SU-DHL-6 (cell line): Measurements from ENCODE around the gene TBC1D23.
"Not testable (repeated sequence)": the region's sequence is repeated elsewhere in the genome, so short reads cannot be mapped to it uniquely, and the experiment has no call there.

Experiments
- H2AFZ ChIP-seq: fragments of 200-600 bp; sonication (generic); 2 replicates; pipeline ENCODE4 v1.6.1; 2014; ENCODE audit warnings: low read depth, mild to moderate bottlenecking, moderate library complexity, mixed read lengths, antibody characterized with exemption, low read length; ENCODE audit not compliant: severe bottlenecking
- H3F3A ChIP-seq: fragments of 200-600 bp; shearing (Covaris generic); 2 replicates; pipeline ENCODE4 v1.6.0; 2016; ENCODE audit warnings: antibody characterized with exemption, mild to moderate bottlenecking; ENCODE audit not compliant: insufficient read depth
- H3K27ac ChIP-seq: fragments of 200-600 bp; sonication (generic); 2 replicates; pipeline ENCODE4 v1.5.1; 2016; ENCODE audit warnings: low read depth, mild to moderate bottlenecking, low read length, moderate library complexity, mixed read lengths
- H3K27me3 ChIP-seq: fragments of 200-600 bp; sonication (generic), shearing (Covaris generic); 2 replicates; pipeline ENCODE4 v1.6.0; 2014; ENCODE audit warnings: mild to moderate bottlenecking, low read length
- H3K36me3 ChIP-seq: fragments of 200-600 bp; sonication (generic); 2 replicates; pipeline ENCODE4 v1.6.1; 2014; ENCODE audit warnings: mild to moderate bottlenecking, low read length, mixed read lengths
- H3K4me2 ChIP-seq: fragments of 300-600, 200-600 bp; shearing (Covaris generic), sonication (generic); 2 replicates; pipeline ENCODE4 v1.6.0; 2014; ENCODE audit warnings: low read length, low read depth, mild to moderate bottlenecking; ENCODE audit not compliant: poor library complexity, severe bottlenecking
- H3K4me3 ChIP-seq: fragments of 200-600 bp; sonication (generic); 2 replicates; pipeline ENCODE4 v1.5.1; 2014; ENCODE audit warnings: antibody characterized with exemption, low read length, mild to moderate bottlenecking, mixed read lengths; ENCODE audit not compliant: insufficient read depth, poor library complexity, severe bottlenecking
- H3K79me2 ChIP-seq: fragments of 200-600 bp; sonication (generic); 2 replicates; pipeline ENCODE4 v1.6.1; 2014; ENCODE audit warnings: mild to moderate bottlenecking, low read length, moderate library complexity; ENCODE audit not compliant: insufficient read depth
- H3K9ac ChIP-seq: fragments of 200-600 bp; sonication (generic); 2 replicates; pipeline ENCODE4 v1.7.0; 2014; ENCODE audit warnings: mild to moderate bottlenecking, low read length
- H3K9me2 ChIP-seq: fragments of 200-600 bp; sonication (generic); replicated peaks from 2 replicates; pipeline ENCODE4 v1.6.1; 2014; ENCODE audit warnings: low read length; ENCODE audit not compliant: insufficient read depth
- H3K9me3 ChIP-seq: fragments of 200-600 bp; sonication (generic); 2 replicates; pipeline ENCODE4 v1.6.1; 2014; ENCODE audit warnings: low read length, mixed read lengths; ENCODE audit not compliant: insufficient read depth
- H4K20me1 ChIP-seq: fragments of 200-600 bp; sonication (generic); 2 replicates; pipeline ENCODE4 v1.6.1; 2014; ENCODE audit warnings: low read depth, mild to moderate bottlenecking, antibody characterized with exemption, low read length, moderate library complexity, mixed read lengths
- CTCF ChIP-seq: fragments of 200-600 bp; sonication (generic); IDR thresholded peaks from one replicate; pipeline ENCODE4 v1.5.1; 2017; ENCODE audit warnings: antibody characterized with exemption, mild to moderate bottlenecking, low read length, moderate library complexity; ENCODE audit not compliant: insufficient read depth, poor library complexity, severe bottlenecking
- EZH2phosphoT487 ChIP-seq: fragments of 200-600 bp; sonication (generic), shearing (Covaris generic); conservative IDR thresholded peaks from 2 replicates; pipeline ENCODE4 v1.6.1; 2018; ENCODE audit warnings: mild to moderate bottlenecking, antibody characterized with exemption, low read length, moderate library complexity, mixed read lengths

Gene TBC1D23

DNA sequence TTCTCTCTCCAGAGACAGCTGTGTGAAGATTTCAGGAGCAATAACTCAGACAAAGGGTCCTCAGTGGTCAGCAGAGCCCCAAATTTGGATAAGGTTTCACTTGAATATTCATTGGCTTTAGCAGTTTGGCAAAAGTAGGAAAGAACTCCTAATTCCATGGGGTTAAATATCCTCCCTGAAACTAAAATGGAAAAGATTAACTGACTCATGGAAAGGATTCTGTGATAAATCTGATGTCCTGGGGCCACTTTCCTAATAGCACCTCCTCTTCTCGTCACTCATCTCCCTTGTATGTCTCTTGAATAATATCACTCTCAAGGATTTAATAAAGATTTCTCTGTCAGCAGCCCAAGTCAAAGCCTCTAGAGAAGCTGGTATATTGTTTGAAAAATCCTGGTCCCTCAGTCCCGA lies 33.3 kb upstream of the TBC1D23 start:
- no peak for TF ChIP-seq EZH2phosphoT487
- no peak for TF ChIP-seq CTCF
- no peak overlapping the region for H3K27ac ChIP-seq
- no peak overlapping the region for H2AFZ ChIP-seq
- H3K9me3 ChIP-seq, result no peaks in the 10 kb centered on the region
- no peaks in the 10 kb centered on the region for H3K79me2 ChIP-seq
- no peaks in the 10 kb centered on the region for H4K20me1 ChIP-seq
- no peaks in the 10 kb centered on the region for H3K9me2 ChIP-seq
- H3K36me3 ChIP-seq, result no peaks in the 10 kb centered on the region
- H3K4me3 ChIP-seq, result no peak overlapping the region
- no peak overlapping the region for H3K4me2 ChIP-seq
- no peak overlapping the region for H3K9ac ChIP-seq
- no peaks in the 10 kb centered on the region for H3K27me3 ChIP-seq
- no peaks in the 10 kb centered on the region for H3F3A ChIP-seq

GRCh38 chr3:100228247-100228646 lies 32.5 kb upstream of the TBC1D23 start:
- H3K9me3 ChIP-seq, result no peaks in the 10 kb centered on the region
- H3K9me2 ChIP-seq, result no peaks in the 10 kb centered on the region
- H3K4me2 ChIP-seq, result no peak overlapping the region
- TF ChIP-seq CTCF (no peak), EZH2phosphoT487 (no peak)
- no peak overlapping the region for H2AFZ ChIP-seq
- H3K27me3 ChIP-seq, result no peaks in the 10 kb centered on the region
- no peaks in the 10 kb centered on the region for H3K79me2 ChIP-seq
- no peaks in the 10 kb centered on the region for H3K36me3 ChIP-seq
- H3K27ac ChIP-seq, result no peak overlapping the region
- H3K4me3 ChIP-seq, result no peak overlapping the region
- H3F3A ChIP-seq, result no peaks in the 10 kb centered on the region
- no peak overlapping the region for H3K9ac ChIP-seq
- H4K20me1 ChIP-seq, result no peaks in the 10 kb centered on the region

- not testable (repeated sequence) for H3K9me3 ChIP-seq, H3K4me3 ChIP-seq, H3F3A ChIP-seq, H3K27ac ChIP-seq, H3K27me3 ChIP-seq, H3K9me2 ChIP-seq, H4K20me1 ChIP-seq, H3K79me2 ChIP-seq, H3K9ac ChIP-seq, H2AFZ ChIP-seq, H3K4me2 ChIP-seq, H3K36me3 ChIP-seq
Observed at GRCh38 chr3:100229188-100229587, 31.6 kb upstream of the TBC1D23 start.

DNA sequence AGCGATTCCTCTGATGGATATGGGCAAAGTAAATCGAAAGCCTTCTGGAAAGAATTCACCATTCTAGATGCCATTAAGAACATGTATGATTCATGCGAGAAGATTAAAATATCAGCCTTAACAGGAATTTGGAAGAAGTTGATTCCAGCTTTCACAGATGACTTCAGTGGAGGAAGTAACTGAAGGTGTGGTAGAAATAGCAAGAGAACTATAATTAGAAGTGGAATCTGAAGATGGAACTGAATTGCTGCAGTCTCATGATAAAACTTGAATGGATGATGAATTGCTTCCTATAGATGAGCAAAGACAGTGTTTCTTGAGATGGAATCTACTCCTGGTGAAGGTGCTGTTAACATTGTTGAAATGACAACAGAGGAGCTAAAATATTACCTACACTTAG lies 30.1 kb upstream of the TBC1D23 start:
- no peak overlapping the region for H3K9ac ChIP-seq
- H3K36me3 ChIP-seq, result no peaks in the 10 kb centered on the region
- H2AFZ ChIP-seq, result no peak overlapping the region
- no peak overlapping the region for H3K27ac ChIP-seq
- no peaks in the 10 kb centered on the region for H3K9me2 ChIP-seq
- H3K79me2 ChIP-seq, result no peaks in the 10 kb centered on the region
- H3K27me3 ChIP-seq, result no peaks in the 10 kb centered on the region
- no peaks in the 10 kb centered on the region for H4K20me1 ChIP-seq
- H3K4me2 ChIP-seq, result no peak overlapping the region
- no peaks in the 10 kb centered on the region for H3K9me3 ChIP-seq
- H3K4me3 ChIP-seq, result no peak overlapping the region
- TF ChIP-seq EZH2phosphoT487 (no peak), CTCF (no peak)
- no peaks in the 10 kb centered on the region for H3F3A ChIP-seq
